HepG2 (cell line): ENCODE data around the gene ATP6V0D1. TPM values are rescaled to one million over a fixed set of nuclear protein-coding genes. Genes with fewer than 3 reads are reported as not detected.

Experiments
- ATAC-seq: fragments of 200-7000 bp; cut with Tn5 transposase; 3 replicates; pipeline ENCODE4 v1.9.1; 2020; ENCODE audit warnings: mild to moderate bottlenecking, moderate library complexity
- BruUV-seq: library from RNA; stranded (reverse); fragments of 400-500 nt; replicated peaks from 2 replicates; lab custom pipeline; 2021; lab: Mats Ljungman, UMichigan
- CTCF ChIA-PET: fragments of 300-600 bp; formaldehyde crosslinking; extraction: SDS; loops from one replicate; lab custom pipeline; 2021; ENCODE audit warnings: low total read pairs, inconsistent platforms, low intra/inter-chr PET ratio; lab: Yijun Ruan, JAX
- POLR2A ChIA-PET: fragments of 350-600 bp; sonication (Branson Sonifier 250); formaldehyde crosslinking; loops from one replicate; lab custom pipeline; 2020; ENCODE audit warnings: antibody characterized with exemption, inconsistent platforms; lab: Yijun Ruan, JAX
- DNase-seq: peaks from one replicate; pipeline ENCODE4 v3.0.0-alpha.2; 2015; ENCODE audit warnings: low spot score
- FAIRE-seq: peaks from 3 replicates; lab custom pipeline; 2011; peaks lifted over from hg19 to GRCh38; lab: Jason Lieb, UNC
- H2AFZ ChIP-seq: one replicate; pipeline ENCODE4 v1.6.1; 2011; ENCODE audit warnings: low read length, inconsistent platforms
- H3K27ac ChIP-seq: fragments of 300-600 bp; 3 replicates; pipeline ENCODE4 v1.8.0; 2011; ENCODE audit warnings: mixed run types, mild to moderate bottlenecking, mixed read lengths, low read length, inconsistent platforms; ENCODE audit not compliant: insufficient read depth; ENCODE audit errors: extremely low read length
- H3K27me3 ChIP-seq, 2 experiments: fragments of 200-600 bp in 1 of 2; 2 replicates in 1 of 2; 3 replicates in 1 of 2; pipeline versions ENCODE4 v1.6.0 to v1.8.0; 2011; ENCODE audit warnings: low read length in 2 of 2, mild to moderate bottlenecking in 2 of 2, moderate library complexity in 2 of 2, inconsistent platforms in 1 of 2; ENCODE audit not compliant: insufficient read depth in 2 of 2, control insufficient read depth in 1 of 2
- H3K36me3 ChIP-seq, 2 experiments: fragments of 200-600 bp in 1 of 2; replicated peaks in 1 of 2; 2 replicates in 1 of 2; 3 replicates in 1 of 2; pipeline versions ENCODE4 v1.5.1 to v1.8.0; 2011; ENCODE audit warnings: low read length in 2 of 2, inconsistent platforms in 1 of 2; ENCODE audit not compliant: insufficient read depth in 2 of 2, control insufficient read depth in 1 of 2
- H3K4me1 ChIP-seq: 2 replicates; pipeline ENCODE4 v1.5.1; 2012; ENCODE audit warnings: low read length, inconsistent platforms; ENCODE audit not compliant: insufficient read depth
- H3K4me2 ChIP-seq: 2 replicates; pipeline ENCODE4 v1.6.0; 2011; ENCODE audit warnings: low read depth, low read length, inconsistent platforms
- H3K4me3 ChIP-seq, 3 experiments: fragments of 200-600 bp in 1 of 3; sonication (generic), shearing (Covaris generic) in 1 of 3; replicated peaks in 1 of 3; 2 replicates each; pipeline ENCODE4 v1.5.1; 2011 to 2016; ENCODE audit warnings: low read length in 3 of 3, inconsistent platforms in 2 of 3, low read depth in 2 of 3, mild to moderate bottlenecking in 2 of 3, control low read depth in 1 of 3, mixed read lengths in 1 of 3; ENCODE audit not compliant: insufficient read depth in 1 of 3
- H3K79me2 ChIP-seq: one replicate; pipeline ENCODE4 v1.6.1; 2011; ENCODE audit warnings: low read length, inconsistent platforms; ENCODE audit not compliant: insufficient read depth
- H3K9ac ChIP-seq: 2 replicates; pipeline ENCODE4 v1.6.0; 2011; ENCODE audit warnings: mild to moderate bottlenecking, low read depth, low read length, inconsistent platforms; ENCODE audit not compliant: insufficient read depth
- H3K9me3 ChIP-seq: 2 replicates; pipeline ENCODE4 v1.5.1; 2012; ENCODE audit warnings: mild to moderate bottlenecking, low read length
- H4K20me1 ChIP-seq: 2 replicates; pipeline ENCODE4 v1.6.0; 2011; ENCODE audit warnings: inconsistent platforms, mild to moderate bottlenecking, low read length, moderate library complexity; ENCODE audit not compliant: insufficient read depth
- MYNN ChIP-seq: sonication (generic); formaldehyde crosslinking; IDR thresholded peaks from 2 replicates; pipeline ENCODE4 v1.4.0; 2020; ENCODE audit warnings: mild to moderate bottlenecking, low read depth, missing genetic modification reagents
- RBFOX2 ChIP-seq: fragments of 200-400 bp; formaldehyde crosslinking; IDR thresholded peaks from 2 replicates; pipeline ENCODE4 v1.6.1; 2017; ENCODE audit warnings: low read depth, mild to moderate bottlenecking, low read length
- ZBTB1 ChIP-seq: sonication (generic); formaldehyde crosslinking; IDR thresholded peaks from 2 replicates; pipeline ENCODE4 v1.4.0; 2020; ENCODE audit warnings: missing genetic modification reagents, borderline replicate concordance
- ZC3H4 ChIP-seq: sonication (generic); formaldehyde crosslinking; IDR thresholded peaks from 2 replicates; pipeline ENCODE4 v1.4.0; 2020; ENCODE audit warnings: missing genetic modification reagents, borderline replicate concordance
- ZNF124 ChIP-seq: sonication (generic); formaldehyde crosslinking; IDR thresholded peaks from 2 replicates; pipeline ENCODE4 v1.4.0; 2020; ENCODE audit warnings: missing genetic modification reagents
- ZNF24 ChIP-seq: fragments of 450-650 bp; IDR thresholded peaks from 2 replicates; pipeline ENCODE4 v1.6.1; 2017; ENCODE audit warnings: antibody characterized with exemption, mild to moderate bottlenecking
- WGBS: methylation state at CpG from one replicate; pipeline ENCODE4 v1.1.6; 2017; ENCODE audit warnings: low lambda C conversion rate; 5-methylcytosine and 5-hydroxymethylcytosine counted together
- in situ Hi-C: cut with HindIII; loops from 2 replicates; pipeline ENCODE4 v1.10.0; 2017; ENCODE audit warnings: low pct_unique_long_range_greater_than_20kb; ENCODE audit not compliant: extremely low pct_ligation_motif_present
- intact Hi-C: fragments of 100-400 bp; cut with micrococcal nuclease; formaldehyde crosslinking; loops from one replicate; pipeline ENCODE4 v1.10.0; 2022; ENCODE audit not compliant: unreplicated experiment
- polyA plus RNA-seq, 8 experiments: library from polyadenylated mRNA; depleted of rRNA in 3 of 8; stranded (reverse) in 7 of 8; unstranded in 1 of 8; fragments of >200 nt; fragmentation: Illumina TruSeq in 4 of 8; extraction: Trizol in 4 of 8; gene quantifications; 2 replicates each; pipeline versions ENCODE4 v1.2.1 to v1.2.3, GENCODE V29; 2011 to 2016; ENCODE audit warnings: low read depth in 4 of 8, missing spikeins in 1 of 8, mixed read lengths in 1 of 8; ENCODE audit not compliant: insufficient read depth in 1 of 8
- total RNA-seq, 5 experiments: library from RNA; depleted of rRNA; stranded (reverse); fragments of >200 nt; fragmentation: Illumina TruSeq; extraction: Trizol; gene quantifications; 2 replicates each; pipeline ENCODE4 v1.2.3, GENCODE V29; 2016; ENCODE audit warnings: low read depth in 1 of 5

The ATP6V0D1 gene
- total and polyA plus RNA-seq, 2 of the 13 experiments (the other 11 are each of a cell fraction or from before 2014, with no cell fraction given), result 51.1 to 61.3 TPM

DNA sequence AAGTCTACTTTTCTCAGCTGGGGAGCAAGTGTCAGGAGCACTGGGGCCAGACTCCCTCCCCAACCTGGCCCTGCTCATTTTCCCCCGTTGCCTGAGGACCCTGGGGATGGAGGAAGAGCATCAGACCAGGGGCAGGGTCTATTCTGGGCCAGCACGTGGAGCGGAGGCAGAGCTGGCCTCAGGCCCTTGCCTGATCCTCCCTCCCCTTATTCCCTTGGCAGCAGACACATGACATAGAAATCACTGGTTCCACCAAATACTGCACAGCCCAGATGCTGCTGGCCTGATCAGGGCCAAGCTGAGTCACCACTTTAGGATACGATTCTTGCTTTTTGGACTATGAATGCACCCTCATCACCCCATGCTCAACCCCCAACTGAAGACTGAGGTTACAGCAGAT lies 18.1 kb upstream of the ATP6V0D1 start:
- ATAC-seq, result no peak
- Histone ChIP-seq H3K36me3 (no peaks in the 10 kb centered on the region), H3K79me2 (no peaks in the 10 kb centered on the region), H3K27me3 (no peaks in the 10 kb centered on the region), H3K4me1 (peaks cover 11% of the 10 kb centered on the region; the same call in 1 of the 2 replicates), H4K20me1 (no peaks in the 10 kb centered on the region)
- in situ Hi-C loops, result no loop called here
- CTCF ChIA-PET, result no interaction called here
- no peak for TF ChIP-seq MYNN (CRISPR knock-in tag)
- TF ChIP-seq ZC3H4, result no peak
- no peak for TF ChIP-seq ZNF24
- TF ChIP-seq RBFOX2, result no peak
- TF ChIP-seq, all 625 proteins: peak for 0
- H3K4me3 ChIP-seq, result no peak overlapping the region
- POLR2A ChIA-PET, result no interaction called here
- WGBS, result 69% methylated on average over 4 of the region's 4 CpGs
- no TSS peak for BruUV-seq
- DNase-seq (no peak), FAIRE-seq (no peak)
- no peak overlapping the region for H3K9ac ChIP-seq
- no peak overlapping the region for H3K27ac ChIP-seq
- no peak overlapping the region for H2AFZ ChIP-seq
- intact Hi-C loops, result no loop called here
- H3K4me2 ChIP-seq, result no peak overlapping the region
- H3K9me3 ChIP-seq, result no peaks in the 10 kb centered on the region

GRCh38 chr16:67490335-67491096 lies 9.6 kb upstream of the ATP6V0D1 start:
- Histone ChIP-seq H3K4me2 (no peak overlapping the region), H2AFZ (no peak overlapping the region), H3K27ac (no peak overlapping the region), H4K20me1 (no peaks in the 10 kb centered on the region), H3K36me3 (no peaks in the 10 kb centered on the region), H3K4me3 (no peak overlapping the region)
- no peak for ATAC-seq
- in situ Hi-C loops, result no loop called here
- ChIA-PET CTCF (no interaction called here), POLR2A (interaction anchor here (0.7 to 1.4 kb wide), 2 partner anchors 10 to 58 kb away, joined by 3 to 6 read pairs; partner anchors contain the start of gene ATP6V0D1)
- intact Hi-C loops, result no loop called here
- FAIRE-seq, result no peak
- no peak for DNase-seq
- peak; percentile 99 for TF ChIP-seq ZNF124
- no peak for TF ChIP-seq ZBTB1 (CRISPR knock-in tag)
- TF ChIP-seq, all 625 proteins: peak for 1
- Histone ChIP-seq H3K27me3 (no peaks in the 10 kb centered on the region), H3K9me3 (no peaks in the 10 kb centered on the region), H3K79me2 (no peaks in the 10 kb centered on the region), H3K4me1 (peaks cover 18% of the 10 kb centered on the region), H3K9ac (no peak overlapping the region)
- 82% methylated on average over 8 of the region's 8 CpGs for WGBS
- no TSS peak for BruUV-seq
